Measurements from ENCODE around the gene LFNG. TPM values are rescaled to one million over a fixed set of nuclear protein-coding genes. Genes with fewer than 3 reads are reported as not detected.

The LFNG gene
- total and polyA plus RNA-seq, 2 of the 13 experiments (the other 11 are each of a cell fraction or from before 2014, with no cell fraction given), result 0.44 to 1.5 TPM

DNA sequence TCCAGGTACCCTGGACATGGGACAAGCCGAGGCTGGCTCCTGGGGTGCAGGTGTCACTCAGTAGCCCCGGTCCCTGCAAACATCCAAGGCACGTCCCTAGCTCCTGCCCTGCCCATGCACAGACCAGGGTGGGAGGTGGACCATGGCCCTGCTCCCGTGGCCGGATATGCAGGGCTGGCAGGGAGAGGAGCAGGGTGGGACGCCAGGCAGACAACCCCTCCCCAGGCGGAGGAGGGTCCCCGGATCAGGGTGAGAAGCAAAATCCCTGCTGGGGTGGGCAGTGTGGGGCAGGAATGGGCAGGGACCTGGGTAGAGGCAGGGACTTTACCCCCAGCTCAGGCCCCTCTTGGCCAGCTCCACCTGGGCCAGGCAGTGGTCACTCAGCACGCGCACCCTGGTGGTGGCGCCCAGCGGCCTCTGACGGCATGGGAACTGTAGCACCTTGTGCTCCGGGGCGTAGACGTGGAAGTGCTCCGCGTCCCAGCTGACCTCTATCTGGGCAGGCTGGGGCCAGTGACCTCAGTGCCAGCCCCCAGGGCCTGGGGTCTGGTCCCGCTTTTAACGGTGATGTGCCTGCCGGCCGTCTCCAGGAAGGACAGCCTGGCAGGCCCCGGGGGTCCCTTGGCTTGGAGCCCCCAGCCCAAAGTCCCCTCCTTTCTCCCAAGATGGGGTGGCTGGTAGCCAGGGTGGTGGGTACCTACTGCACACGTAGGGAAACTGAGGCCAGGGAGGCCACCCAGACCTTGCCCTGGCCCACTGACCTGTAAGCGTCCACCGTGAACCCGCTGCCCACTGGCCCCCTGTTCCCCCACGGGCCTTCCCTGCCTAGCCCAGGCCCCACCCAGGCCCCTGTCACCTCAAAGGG is 44.5 kb upstream of the LFNG start (continued):
- TF ChIP-seq ZKSCAN8 (CRISPR knock-in tag; IDR thresholded peaks at IDR 0.05; ENCODE audit: borderline replicate concordance) (no peak), ZNF263 (CRISPR knock-in tag; IDR thresholded peaks at IDR 0.05) (peak; percentile 73), ARHGAP35 (CRISPR knock-in tag; IDR thresholded peaks at IDR 0.05; ENCODE audit: borderline replicate concordance) (no peak), NR2F6 (IDR thresholded peaks at IDR 0.05) (no peak), NR2F6 (CRISPR knock-in tag; IDR thresholded peaks at IDR 0.05) (peak; percentile 32; the same call in 1 of the 2 replicates), ESRRA (CRISPR knock-in tag; IDR thresholded peaks at IDR 0.05; ENCODE audit: low read depth) (0 out of 2 replicates have a peak, but pooled peaks have one; percentile 33), ZMYM3 (CRISPR knock-in tag; IDR thresholded peaks at IDR 0.05) (no peak), ZNF777 (CRISPR knock-in tag; IDR thresholded peaks at IDR 0.05) (peak; percentile 53; the same call in 1 of the 2 replicates), HNF4A (CRISPR knock-in tag; IDR thresholded peaks at IDR 0.05) (0 out of 2 replicates have a peak, but pooled peaks have one; percentile 13), GABPB1 (CRISPR knock-in tag; IDR thresholded peaks at IDR 0.05) (peak; percentile 37; the same call in 1 of the 2 replicates), PRPF4 (IDR thresholded peaks at IDR 0.05; ENCODE audit: low read depth, low read length, poor library complexity, severe bottlenecking) (no peak), STAG1 (CRISPR knock-in tag; IDR thresholded peaks at IDR 0.05) (peak; percentile 58)
- TF ChIP-seq, protein P1, sequence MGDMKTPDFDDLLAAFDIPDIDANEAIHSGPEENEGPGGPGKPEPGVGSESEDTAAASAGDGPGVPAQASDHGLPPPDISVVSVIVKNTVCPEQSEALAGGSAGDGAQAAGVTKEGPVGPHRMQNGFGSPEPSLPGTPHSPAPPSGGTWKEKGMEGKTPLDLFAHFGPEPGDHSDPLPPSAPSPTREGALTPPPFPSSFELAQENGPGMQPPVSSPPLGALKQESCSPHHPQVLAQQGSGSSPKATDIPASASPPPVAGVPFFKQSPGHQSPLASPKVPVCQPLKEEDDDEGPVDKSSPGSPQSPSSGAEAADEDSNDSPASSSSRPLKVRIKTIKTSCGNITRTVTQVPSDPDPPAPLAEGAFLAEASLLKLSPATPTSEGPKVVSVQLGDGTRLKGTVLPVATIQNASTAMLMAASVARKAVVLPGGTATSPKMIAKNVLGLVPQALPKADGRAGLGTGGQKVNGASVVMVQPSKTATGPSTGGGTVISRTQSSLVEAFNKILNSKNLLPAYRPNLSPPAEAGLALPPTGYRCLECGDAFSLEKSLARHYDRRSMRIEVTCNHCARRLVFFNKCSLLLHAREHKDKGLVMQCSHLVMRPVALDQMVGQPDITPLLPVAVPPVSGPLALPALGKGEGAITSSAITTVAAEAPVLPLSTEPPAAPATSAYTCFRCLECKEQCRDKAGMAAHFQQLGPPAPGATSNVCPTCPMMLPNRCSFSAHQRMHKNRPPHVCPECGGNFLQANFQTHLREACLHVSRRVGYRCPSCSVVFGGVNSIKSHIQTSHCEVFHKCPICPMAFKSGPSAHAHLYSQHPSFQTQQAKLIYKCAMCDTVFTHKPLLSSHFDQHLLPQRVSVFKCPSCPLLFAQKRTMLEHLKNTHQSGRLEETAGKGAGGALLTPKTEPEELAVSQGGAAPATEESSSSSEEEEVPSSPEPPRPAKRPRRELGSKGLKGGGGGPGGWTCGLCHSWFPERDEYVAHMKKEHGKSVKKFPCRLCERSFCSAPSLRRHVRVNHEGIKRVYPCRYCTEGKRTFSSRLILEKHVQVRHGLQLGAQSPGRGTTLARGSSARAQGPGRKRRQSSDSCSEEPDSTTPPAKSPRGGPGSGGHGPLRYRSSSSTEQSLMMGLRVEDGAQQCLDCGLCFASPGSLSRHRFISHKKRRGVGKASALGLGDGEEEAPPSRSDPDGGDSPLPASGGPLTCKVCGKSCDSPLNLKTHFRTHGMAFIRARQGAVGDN (CRISPR knock-in tag; IDR thresholded peaks at IDR 0.05), result peak; percentile 83
- TF ChIP-seq, protein P2, sequence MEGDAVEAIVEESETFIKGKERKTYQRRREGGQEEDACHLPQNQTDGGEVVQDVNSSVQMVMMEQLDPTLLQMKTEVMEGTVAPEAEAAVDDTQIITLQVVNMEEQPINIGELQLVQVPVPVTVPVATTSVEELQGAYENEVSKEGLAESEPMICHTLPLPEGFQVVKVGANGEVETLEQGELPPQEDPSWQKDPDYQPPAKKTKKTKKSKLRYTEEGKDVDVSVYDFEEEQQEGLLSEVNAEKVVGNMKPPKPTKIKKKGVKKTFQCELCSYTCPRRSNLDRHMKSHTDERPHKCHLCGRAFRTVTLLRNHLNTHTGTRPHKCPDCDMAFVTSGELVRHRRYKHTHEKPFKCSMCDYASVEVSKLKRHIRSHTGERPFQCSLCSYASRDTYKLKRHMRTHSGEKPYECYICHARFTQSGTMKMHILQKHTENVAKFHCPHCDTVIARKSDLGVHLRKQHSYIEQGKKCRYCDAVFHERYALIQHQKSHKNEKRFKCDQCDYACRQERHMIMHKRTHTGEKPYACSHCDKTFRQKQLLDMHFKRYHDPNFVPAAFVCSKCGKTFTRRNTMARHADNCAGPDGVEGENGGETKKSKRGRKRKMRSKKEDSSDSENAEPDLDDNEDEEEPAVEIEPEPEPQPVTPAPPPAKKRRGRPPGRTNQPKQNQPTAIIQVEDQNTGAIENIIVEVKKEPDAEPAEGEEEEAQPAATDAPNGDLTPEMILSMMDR (CRISPR knock-in tag; IDR thresholded peaks at IDR 0.05), result peak; percentile 80
- TF ChIP-seq, protein P3, sequence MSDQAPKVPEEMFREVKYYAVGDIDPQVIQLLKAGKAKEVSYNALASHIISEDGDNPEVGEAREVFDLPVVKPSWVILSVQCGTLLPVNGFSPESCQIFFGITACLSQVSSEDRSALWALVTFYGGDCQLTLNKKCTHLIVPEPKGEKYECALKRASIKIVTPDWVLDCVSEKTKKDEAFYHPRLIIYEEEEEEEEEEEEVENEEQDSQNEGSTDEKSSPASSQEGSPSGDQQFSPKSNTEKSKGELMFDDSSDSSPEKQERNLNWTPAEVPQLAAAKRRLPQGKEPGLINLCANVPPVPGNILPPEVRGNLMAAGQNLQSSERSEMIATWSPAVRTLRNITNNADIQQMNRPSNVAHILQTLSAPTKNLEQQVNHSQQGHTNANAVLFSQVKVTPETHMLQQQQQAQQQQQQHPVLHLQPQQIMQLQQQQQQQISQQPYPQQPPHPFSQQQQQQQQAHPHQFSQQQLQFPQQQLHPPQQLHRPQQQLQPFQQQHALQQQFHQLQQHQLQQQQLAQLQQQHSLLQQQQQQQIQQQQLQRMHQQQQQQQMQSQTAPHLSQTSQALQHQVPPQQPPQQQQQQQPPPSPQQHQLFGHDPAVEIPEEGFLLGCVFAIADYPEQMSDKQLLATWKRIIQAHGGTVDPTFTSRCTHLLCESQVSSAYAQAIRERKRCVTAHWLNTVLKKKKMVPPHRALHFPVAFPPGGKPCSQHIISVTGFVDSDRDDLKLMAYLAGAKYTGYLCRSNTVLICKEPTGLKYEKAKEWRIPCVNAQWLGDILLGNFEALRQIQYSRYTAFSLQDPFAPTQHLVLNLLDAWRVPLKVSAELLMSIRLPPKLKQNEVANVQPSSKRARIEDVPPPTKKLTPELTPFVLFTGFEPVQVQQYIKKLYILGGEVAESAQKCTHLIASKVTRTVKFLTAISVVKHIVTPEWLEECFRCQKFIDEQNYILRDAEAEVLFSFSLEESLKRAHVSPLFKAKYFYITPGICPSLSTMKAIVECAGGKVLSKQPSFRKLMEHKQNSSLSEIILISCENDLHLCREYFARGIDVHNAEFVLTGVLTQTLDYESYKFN (CRISPR knock-in tag; conservative IDR thresholded peaks at IDR 0.05), result peak; percentile 43; the same call in 1 of the 2 replicates
- TF ChIP-seq, protein P4, sequence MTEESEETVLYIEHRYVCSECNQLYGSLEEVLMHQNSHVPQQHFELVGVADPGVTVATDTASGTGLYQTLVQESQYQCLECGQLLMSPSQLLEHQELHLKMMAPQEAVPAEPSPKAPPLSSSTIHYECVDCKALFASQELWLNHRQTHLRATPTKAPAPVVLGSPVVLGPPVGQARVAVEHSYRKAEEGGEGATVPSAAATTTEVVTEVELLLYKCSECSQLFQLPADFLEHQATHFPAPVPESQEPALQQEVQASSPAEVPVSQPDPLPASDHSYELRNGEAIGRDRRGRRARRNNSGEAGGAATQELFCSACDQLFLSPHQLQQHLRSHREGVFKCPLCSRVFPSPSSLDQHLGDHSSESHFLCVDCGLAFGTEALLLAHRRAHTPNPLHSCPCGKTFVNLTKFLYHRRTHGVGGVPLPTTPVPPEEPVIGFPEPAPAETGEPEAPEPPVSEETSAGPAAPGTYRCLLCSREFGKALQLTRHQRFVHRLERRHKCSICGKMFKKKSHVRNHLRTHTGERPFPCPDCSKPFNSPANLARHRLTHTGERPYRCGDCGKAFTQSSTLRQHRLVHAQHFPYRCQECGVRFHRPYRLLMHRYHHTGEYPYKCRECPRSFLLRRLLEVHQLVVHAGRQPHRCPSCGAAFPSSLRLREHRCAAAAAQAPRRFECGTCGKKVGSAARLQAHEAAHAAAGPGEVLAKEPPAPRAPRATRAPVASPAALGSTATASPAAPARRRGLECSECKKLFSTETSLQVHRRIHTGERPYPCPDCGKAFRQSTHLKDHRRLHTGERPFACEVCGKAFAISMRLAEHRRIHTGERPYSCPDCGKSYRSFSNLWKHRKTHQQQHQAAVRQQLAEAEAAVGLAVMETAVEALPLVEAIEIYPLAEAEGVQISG (CRISPR knock-in tag; IDR thresholded peaks at IDR 0.05), result 0 out of 2 replicates have a peak, but pooled peaks have one; percentile 28

Measured in HepG2 (cell line).